ENCODE results near the gene DBP. TPM values are rescaled to one million over a fixed set of nuclear protein-coding genes. Genes with fewer than 3 reads are reported as not detected.

DBP gene
- total RNA-seq, 1 donor from 2014 or later: 4.3 TPM

DNA sequence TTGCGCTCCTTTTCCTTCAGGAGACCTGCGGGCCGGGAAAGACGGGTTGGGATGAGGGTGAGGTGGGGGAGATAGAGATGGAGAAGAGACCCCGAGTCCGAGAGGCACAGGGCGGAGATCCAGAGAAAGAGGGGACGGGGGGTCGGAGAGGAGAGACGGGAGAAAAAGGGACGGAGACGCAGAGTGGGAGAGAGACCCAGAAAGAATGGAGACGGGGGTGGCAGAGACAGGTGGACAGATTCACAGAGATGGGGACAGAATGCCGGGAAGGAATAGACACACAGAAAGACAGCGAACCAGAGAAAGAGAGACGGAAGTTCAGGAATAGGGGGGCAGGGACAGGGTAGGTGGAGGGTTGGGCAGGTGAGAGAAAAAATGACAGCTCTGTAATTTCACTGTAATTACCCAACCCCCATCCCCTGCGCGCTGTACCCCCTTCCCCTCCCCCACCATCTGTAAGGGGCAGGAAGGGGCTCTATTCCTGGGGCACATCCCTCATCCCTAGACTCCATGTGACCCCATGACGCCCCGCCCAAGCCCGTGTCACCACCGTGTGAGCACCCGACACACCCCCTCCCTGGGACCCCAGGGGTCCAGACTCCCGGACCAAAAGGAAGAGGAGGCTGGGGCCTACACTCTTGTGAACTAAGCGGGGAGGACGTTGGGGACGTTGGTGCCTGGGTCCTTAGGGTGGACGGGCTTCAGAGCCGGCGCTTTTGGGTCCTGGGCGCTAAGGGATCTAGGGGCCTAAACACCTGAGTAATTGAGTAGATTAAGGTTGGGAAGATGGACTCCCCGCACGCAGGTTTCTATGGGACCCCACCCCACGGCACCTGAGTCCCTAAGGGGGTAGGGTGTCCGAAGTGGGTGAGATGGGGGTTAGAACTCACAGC, 967 bp downstream of the DBP start:
- DNase-seq (ENCODE audit: low spot score): no peak
- H3K27me3 Mint-ChIP-seq (ENCODE audit: unreplicated experiment): peaks cover 22% of the 10 kb centered on the region
- peaks cover 19% of the 10 kb centered on the region for H3K4me1 Mint-ChIP-seq (ENCODE audit: unreplicated experiment)
- TF ChIP-seq, protein P1, sequence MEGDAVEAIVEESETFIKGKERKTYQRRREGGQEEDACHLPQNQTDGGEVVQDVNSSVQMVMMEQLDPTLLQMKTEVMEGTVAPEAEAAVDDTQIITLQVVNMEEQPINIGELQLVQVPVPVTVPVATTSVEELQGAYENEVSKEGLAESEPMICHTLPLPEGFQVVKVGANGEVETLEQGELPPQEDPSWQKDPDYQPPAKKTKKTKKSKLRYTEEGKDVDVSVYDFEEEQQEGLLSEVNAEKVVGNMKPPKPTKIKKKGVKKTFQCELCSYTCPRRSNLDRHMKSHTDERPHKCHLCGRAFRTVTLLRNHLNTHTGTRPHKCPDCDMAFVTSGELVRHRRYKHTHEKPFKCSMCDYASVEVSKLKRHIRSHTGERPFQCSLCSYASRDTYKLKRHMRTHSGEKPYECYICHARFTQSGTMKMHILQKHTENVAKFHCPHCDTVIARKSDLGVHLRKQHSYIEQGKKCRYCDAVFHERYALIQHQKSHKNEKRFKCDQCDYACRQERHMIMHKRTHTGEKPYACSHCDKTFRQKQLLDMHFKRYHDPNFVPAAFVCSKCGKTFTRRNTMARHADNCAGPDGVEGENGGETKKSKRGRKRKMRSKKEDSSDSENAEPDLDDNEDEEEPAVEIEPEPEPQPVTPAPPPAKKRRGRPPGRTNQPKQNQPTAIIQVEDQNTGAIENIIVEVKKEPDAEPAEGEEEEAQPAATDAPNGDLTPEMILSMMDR (IDR thresholded peaks at IDR 0.05; ENCODE audit: unreplicated experiment): no peak
- peaks cover 5% of the 10 kb centered on the region for H3K36me3 Mint-ChIP-seq (ENCODE audit: low read depth, unreplicated experiment)
- H3K9me3 Mint-ChIP-seq (ENCODE audit: unreplicated experiment): no peaks in the 10 kb centered on the region
- no peak overlapping the region for H3K27ac Mint-ChIP-seq (ENCODE audit: unreplicated experiment)
- H3K4me3 Mint-ChIP-seq (ENCODE audit: unreplicated experiment): peak overlapping the region; percentile 72

DNA sequence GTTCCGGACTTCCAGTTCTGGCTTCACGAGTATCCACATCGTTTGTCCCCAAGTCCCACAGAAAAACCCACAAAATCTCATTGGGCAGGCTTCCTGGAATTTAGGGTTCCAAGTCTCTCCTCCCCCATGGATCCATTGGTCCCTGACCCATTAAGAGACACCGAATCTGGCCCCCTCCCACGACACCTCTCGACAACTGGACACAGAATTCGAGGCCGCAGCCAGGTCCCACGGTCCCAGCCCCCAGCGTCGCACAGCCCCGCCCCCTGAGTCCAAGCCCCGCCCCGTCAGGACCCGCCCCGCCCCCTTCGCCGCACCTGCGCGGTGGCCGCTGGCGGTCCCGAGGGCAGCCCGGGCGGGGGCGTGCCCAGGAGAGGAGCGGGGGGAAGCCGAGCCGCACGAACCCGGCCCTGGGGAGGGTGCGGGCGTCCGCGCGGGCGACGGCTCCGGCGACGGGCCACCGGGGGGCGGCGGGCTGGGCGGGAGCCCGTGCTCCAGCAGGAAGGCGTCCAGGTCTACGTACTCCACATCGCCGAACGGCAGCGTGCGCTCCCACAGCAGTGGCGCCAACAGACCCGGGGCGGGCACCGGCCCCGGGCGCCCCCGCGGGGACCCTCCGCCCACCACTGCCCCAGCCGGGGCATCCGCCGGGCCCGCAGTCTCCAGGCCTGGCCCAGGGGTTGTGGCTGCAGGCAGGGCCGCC, 1.8 kb downstream of the DBP start:
- Mint-ChIP-seq H3K27me3 (ENCODE audit: unreplicated experiment) (peaks cover 22% of the 10 kb centered on the region), H3K9me3 (ENCODE audit: unreplicated experiment) (no peaks in the 10 kb centered on the region), H3K4me1 (ENCODE audit: unreplicated experiment) (peaks cover 19% of the 10 kb centered on the region), H3K4me3 (ENCODE audit: unreplicated experiment) (peak overlapping the region; percentile 67), H3K36me3 (ENCODE audit: low read depth, unreplicated experiment) (peaks cover 5% of the 10 kb centered on the region), H3K27ac (ENCODE audit: unreplicated experiment) (no peak overlapping the region)
- TF ChIP-seq, protein P1 (IDR thresholded peaks at IDR 0.05; ENCODE audit: unreplicated experiment): no peak
- peak; percentile 67 for DNase-seq (ENCODE audit: low spot score)

DNA sequence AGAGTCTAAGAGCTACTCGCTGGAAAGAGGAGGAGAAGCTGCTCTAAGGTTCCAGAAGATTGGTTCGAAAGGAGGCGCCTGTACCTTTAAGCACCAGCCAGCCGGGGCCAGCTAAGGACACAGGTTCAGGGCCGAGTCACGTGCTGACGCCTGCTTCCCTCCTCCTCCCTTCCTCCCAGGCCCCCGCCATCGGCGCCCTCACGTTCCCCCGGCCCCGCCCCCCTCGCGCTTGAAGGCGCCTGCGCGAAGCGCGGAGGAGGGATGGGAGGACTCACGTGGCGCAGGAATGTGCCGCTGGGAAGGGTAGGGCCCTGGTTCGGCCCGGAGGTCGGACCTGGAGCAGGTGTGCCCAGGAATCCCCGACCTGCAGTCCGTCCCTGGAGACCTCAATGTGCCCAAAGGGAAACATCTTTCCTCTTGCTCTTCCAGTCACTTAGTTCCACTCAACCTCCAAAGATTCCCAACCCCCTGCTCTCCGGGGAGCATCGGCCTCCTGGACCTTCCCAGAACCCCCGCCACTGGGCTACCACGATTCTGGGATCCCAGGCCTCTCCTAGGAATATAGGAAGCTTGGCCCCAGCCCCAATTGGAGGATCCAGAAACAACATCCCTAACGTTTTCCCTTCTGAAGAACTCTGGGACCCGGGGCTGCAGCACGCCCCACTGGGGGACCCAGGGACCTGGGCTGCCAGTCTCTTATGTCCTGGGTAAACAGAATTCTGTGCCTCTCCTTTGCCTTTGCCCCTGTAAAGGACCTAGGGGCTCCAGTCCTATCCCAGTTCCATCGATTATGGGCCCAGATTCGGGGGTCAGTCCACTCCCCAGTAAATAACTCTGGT, 2.5 kb downstream of the DBP start:
- peak; percentile 84 for DNase-seq (ENCODE audit: low spot score)

DNA sequence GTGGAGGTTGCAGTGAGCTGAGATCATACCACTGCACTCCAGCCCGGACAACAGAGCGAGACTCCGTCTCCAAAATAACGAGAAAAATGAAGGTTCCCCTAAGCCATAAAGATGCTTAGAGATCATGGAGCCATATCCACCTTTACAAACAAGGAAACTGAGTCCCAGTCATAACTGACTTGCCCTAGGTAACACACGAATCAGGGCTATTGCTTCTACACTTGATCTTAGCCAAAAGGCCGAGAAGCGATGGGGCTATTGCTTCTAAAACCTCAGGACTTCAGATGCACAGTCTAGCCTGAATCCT, 3.2 kb downstream of the DBP start:
- no peak overlapping the region for H3K27ac Mint-ChIP-seq (ENCODE audit: unreplicated experiment)
- H3K4me3 Mint-ChIP-seq (ENCODE audit: unreplicated experiment): no peak overlapping the region
- peaks cover 5% of the 10 kb centered on the region for H3K36me3 Mint-ChIP-seq (ENCODE audit: low read depth, unreplicated experiment)
- peaks cover 14% of the 10 kb centered on the region for H3K4me1 Mint-ChIP-seq (ENCODE audit: unreplicated experiment)
- peaks cover 22% of the 10 kb centered on the region for H3K27me3 Mint-ChIP-seq (ENCODE audit: unreplicated experiment)
- TF ChIP-seq, protein P1 (IDR thresholded peaks at IDR 0.05; ENCODE audit: unreplicated experiment): no peak
- DNase-seq (ENCODE audit: low spot score): no peak
- H3K9me3 Mint-ChIP-seq (ENCODE audit: unreplicated experiment): no peaks in the 10 kb centered on the region

More for the DNA sequence above, 2.5 kb downstream of the DBP start:
- Mint-ChIP-seq H3K4me3 (ENCODE audit: unreplicated experiment) (peak overlapping the region; percentile 67), H3K27ac (ENCODE audit: unreplicated experiment) (no peak overlapping the region), H3K4me1 (ENCODE audit: unreplicated experiment) (peaks cover 14% of the 10 kb centered on the region), H3K36me3 (ENCODE audit: low read depth, unreplicated experiment) (peaks cover 5% of the 10 kb centered on the region), H3K9me3 (ENCODE audit: unreplicated experiment) (no peaks in the 10 kb centered on the region), H3K27me3 (ENCODE audit: unreplicated experiment) (peaks cover 25% of the 10 kb centered on the region)
- TF ChIP-seq, protein P1 (IDR thresholded peaks at IDR 0.05; ENCODE audit: unreplicated experiment): no peak
